Measurements from ENCODE around the gene SMARCC2. TPM values are rescaled to one million over a fixed set of nuclear protein-coding genes. Genes with fewer than 3 reads are reported as not detected.
A peak's percentile ranks its signal among the peaks of the same experiment; 100 is the strongest.

Gene SMARCC2
- total RNA-seq, 1 donor from 2014 or later, result 147 TPM

GRCh38 chr12:56231184-56231582 is 41.9 kb upstream of the SMARCC2 start:
- no peak for DNase-seq (ENCODE audit: extremely low spot score, unreplicated experiment)
- Mint-ChIP-seq H3K4me1 (ENCODE audit: unreplicated experiment) (peaks cover 5% of the 10 kb centered on the region), H3K9me3 (no peaks in the 10 kb centered on the region), H3K36me3 (no peaks in the 10 kb centered on the region), H3K27me3 (no peaks in the 10 kb centered on the region), H3K27ac (peak overlapping the region; percentile 86), H3K4me3 (no peak overlapping the region)
- TF ChIP-seq, protein P1, sequence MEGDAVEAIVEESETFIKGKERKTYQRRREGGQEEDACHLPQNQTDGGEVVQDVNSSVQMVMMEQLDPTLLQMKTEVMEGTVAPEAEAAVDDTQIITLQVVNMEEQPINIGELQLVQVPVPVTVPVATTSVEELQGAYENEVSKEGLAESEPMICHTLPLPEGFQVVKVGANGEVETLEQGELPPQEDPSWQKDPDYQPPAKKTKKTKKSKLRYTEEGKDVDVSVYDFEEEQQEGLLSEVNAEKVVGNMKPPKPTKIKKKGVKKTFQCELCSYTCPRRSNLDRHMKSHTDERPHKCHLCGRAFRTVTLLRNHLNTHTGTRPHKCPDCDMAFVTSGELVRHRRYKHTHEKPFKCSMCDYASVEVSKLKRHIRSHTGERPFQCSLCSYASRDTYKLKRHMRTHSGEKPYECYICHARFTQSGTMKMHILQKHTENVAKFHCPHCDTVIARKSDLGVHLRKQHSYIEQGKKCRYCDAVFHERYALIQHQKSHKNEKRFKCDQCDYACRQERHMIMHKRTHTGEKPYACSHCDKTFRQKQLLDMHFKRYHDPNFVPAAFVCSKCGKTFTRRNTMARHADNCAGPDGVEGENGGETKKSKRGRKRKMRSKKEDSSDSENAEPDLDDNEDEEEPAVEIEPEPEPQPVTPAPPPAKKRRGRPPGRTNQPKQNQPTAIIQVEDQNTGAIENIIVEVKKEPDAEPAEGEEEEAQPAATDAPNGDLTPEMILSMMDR (conservative IDR thresholded peaks at IDR 0.05), result no peak

- Mint-ChIP-seq H3K36me3 (no peaks in the 10 kb centered on the region), H3K4me1 (ENCODE audit: unreplicated experiment) (peaks cover 5% of the 10 kb centered on the region), H3K27ac (peak overlapping the region; percentile 86), H3K9me3 (no peaks in the 10 kb centered on the region), H3K4me3 (peak overlapping the region; percentile 61), H3K27me3 (no peaks in the 10 kb centered on the region)
- DNase-seq (ENCODE audit: extremely low spot score, unreplicated experiment), result no peak
- TF ChIP-seq, protein P1 (conservative IDR thresholded peaks at IDR 0.05), result no peak
Measured at GRCh38 chr12:56230432-56231183, 41.3 kb upstream of the SMARCC2 start.

- peaks cover 11% of the 10 kb centered on the region for H3K4me1 Mint-ChIP-seq (ENCODE audit: unreplicated experiment)
- peak within 1 kb of the TSS; percentile 61 for H3K4me3 Mint-ChIP-seq
- H3K9me3 Mint-ChIP-seq, result no peaks in the 10 kb centered on the region
- no peaks in the 10 kb centered on the region for H3K27me3 Mint-ChIP-seq
- H3K27ac Mint-ChIP-seq, result peak within 1 kb of the TSS; percentile 86
- no peaks in the 10 kb centered on the region for H3K36me3 Mint-ChIP-seq
- TF ChIP-seq, protein P1 (conservative IDR thresholded peaks at IDR 0.05), result no peak
- no peak for DNase-seq (ENCODE audit: extremely low spot score, unreplicated experiment)
Measured at GRCh38 chr12:56229916-56230431, 40.7 kb upstream of the SMARCC2 start, which contains the start of gene SLC39A5. Gene SLC39A5, plus strand, starts transcription at chr12:56230051. Its CDS starts 1,224 bp downstream, at chr12:56231275.

- no peak overlapping the region for H3K4me3 Mint-ChIP-seq
- H3K27ac Mint-ChIP-seq, result no peak overlapping the region
- TF ChIP-seq, protein P1 (conservative IDR thresholded peaks at IDR 0.05), result no peak
- no peaks in the 10 kb centered on the region for H3K36me3 Mint-ChIP-seq
- peaks cover 16% of the 10 kb centered on the region for H3K4me1 Mint-ChIP-seq (ENCODE audit: unreplicated experiment)
- H3K27me3 Mint-ChIP-seq, result no peaks in the 10 kb centered on the region
- H3K9me3 Mint-ChIP-seq, result no peaks in the 10 kb centered on the region
- no peak for DNase-seq (ENCODE audit: extremely low spot score, unreplicated experiment)
Measured at GRCh38 chr12:56229082-56229481, 39.8 kb upstream of the SMARCC2 start.

DNA sequence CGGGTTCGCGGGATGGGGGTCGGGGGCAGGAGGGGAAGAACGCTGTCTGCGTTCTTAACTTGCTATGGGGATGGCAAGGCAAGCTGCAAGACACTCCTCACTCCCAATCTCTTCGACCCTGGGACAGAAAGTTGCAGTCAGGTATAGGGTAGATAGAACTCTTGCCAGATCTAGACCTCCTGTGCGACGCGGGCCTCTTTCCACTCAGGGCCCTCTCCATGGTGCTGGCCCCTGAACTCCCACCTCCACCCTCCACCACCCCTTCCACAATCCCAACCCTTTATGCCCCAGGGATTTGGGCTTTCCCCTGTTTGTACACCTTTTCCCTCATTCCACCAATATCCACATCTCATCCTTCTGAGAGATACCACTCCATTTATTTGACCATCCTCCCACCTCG is 35.7 kb upstream of the SMARCC2 start:
- Mint-ChIP-seq H3K27ac (peak overlapping the region; percentile 95), H3K27me3 (no peaks in the 10 kb centered on the region), H3K36me3 (no peaks in the 10 kb centered on the region), H3K4me3 (peak overlapping the region; percentile 88), H3K9me3 (no peaks in the 10 kb centered on the region), H3K4me1 (ENCODE audit: unreplicated experiment) (peaks cover 37% of the 10 kb centered on the region)
- no peak for DNase-seq (ENCODE audit: extremely low spot score, unreplicated experiment)
- TF ChIP-seq, protein P1 (conservative IDR thresholded peaks at IDR 0.05), result no peak

Measured in type B pancreatic cell (in vitro differentiated cells).